ENCODE data around the gene CYP4A11.

DNA sequence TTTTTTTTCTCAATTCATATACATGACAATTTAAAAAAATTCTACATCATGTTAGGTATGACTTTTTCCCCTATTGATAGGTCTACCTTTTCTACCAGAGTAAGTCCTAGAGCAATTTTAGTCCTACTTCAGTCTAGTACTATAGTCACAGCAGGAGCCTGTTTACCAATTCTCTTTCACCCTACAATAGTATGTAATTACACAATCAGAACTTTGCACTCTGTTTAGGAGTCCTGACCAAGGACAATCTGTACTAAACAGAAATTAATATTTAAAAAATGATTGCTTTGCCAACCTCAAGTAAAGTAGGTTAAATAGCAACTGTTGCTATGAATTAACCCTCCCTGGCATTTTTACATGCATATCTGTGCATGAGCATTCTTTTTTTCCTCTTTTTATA is 810 bp upstream of the CYP4A11 start:
- no peak for TF ChIP-seq POLR2A (IDR thresholded peaks at IDR 0.05)
- TF ChIP-seq, protein P1, sequence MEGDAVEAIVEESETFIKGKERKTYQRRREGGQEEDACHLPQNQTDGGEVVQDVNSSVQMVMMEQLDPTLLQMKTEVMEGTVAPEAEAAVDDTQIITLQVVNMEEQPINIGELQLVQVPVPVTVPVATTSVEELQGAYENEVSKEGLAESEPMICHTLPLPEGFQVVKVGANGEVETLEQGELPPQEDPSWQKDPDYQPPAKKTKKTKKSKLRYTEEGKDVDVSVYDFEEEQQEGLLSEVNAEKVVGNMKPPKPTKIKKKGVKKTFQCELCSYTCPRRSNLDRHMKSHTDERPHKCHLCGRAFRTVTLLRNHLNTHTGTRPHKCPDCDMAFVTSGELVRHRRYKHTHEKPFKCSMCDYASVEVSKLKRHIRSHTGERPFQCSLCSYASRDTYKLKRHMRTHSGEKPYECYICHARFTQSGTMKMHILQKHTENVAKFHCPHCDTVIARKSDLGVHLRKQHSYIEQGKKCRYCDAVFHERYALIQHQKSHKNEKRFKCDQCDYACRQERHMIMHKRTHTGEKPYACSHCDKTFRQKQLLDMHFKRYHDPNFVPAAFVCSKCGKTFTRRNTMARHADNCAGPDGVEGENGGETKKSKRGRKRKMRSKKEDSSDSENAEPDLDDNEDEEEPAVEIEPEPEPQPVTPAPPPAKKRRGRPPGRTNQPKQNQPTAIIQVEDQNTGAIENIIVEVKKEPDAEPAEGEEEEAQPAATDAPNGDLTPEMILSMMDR (IDR thresholded peaks at IDR 0.05): no peak
